H1 (cell line): ENCODE data around the gene PMEPA1. TPM values are rescaled to one million over a fixed set of nuclear protein-coding genes. Genes with fewer than 3 reads are reported as not detected.

Experiments
- CTCF ChIA-PET: fragments of 300-600 bp; sonication (Branson Sonifier 250); formaldehyde crosslinking; loops from one replicate; lab custom pipeline; 2021; ENCODE audit not compliant: partially characterized antibody; lab: Charles Lee
- POLR2A ChIA-PET: fragments of 300-600 bp; sonication (Branson Sonifier 250); formaldehyde crosslinking; loops from one replicate; lab custom pipeline; 2021; ENCODE audit warnings: inconsistent platforms; ENCODE audit not compliant: partially characterized antibody; lab: Charles Lee
- DNase-seq, 2 experiments: peaks; one replicate each; pipeline versions ENCODE4 v3.0.0 to v3.0.0-alpha.2; 2010 to 2022; ENCODE audit warnings: low spot score in 2 of 2, low read depth in 1 of 2, mixed read lengths in 1 of 2
- FAIRE-seq: peaks from 2 replicates; lab custom pipeline; 2011; peaks lifted over from hg19 to GRCh38; lab: Jason Lieb, UNC
- H2AFZ ChIP-seq: 2 replicates; pipeline ENCODE4 v1.8.1; 2012; ENCODE audit warnings: low read length, inconsistent platforms
- H2AK5ac ChIP-seq: 2 replicates; pipeline ENCODE4 v1.6.1; 2013; ENCODE audit warnings: low read depth, low read length
- H2BK120ac ChIP-seq: replicated peaks from 2 replicates; pipeline ENCODE3; 2013; ENCODE audit warnings: low read depth, low read length, inconsistent platforms
- H2BK12ac ChIP-seq: 2 replicates; pipeline ENCODE4 v1.6.1; 2013; ENCODE audit warnings: low read depth, low read length
- H2BK15ac ChIP-seq: 2 replicates; pipeline ENCODE4 v1.6.1; 2013; ENCODE audit warnings: low read length
- H2BK20ac ChIP-seq: 2 replicates; pipeline ENCODE4 v1.6.1; 2013; ENCODE audit warnings: low read length
- H2BK5ac ChIP-seq: 2 replicates; pipeline ENCODE4 v1.6.1; 2013; ENCODE audit warnings: low read depth, low read length
- H3K14ac ChIP-seq: 2 replicates; pipeline ENCODE4 v1.6.1; 2013; ENCODE audit warnings: inconsistent platforms; ENCODE audit not compliant: insufficient read length
- H3K18ac ChIP-seq: 2 replicates; pipeline ENCODE4 v1.6.1; 2013; ENCODE audit warnings: low read length; ENCODE audit errors: extremely low read depth
- H3K23ac ChIP-seq: 2 replicates; pipeline ENCODE4 v1.6.1; 2013; ENCODE audit warnings: inconsistent platforms; ENCODE audit not compliant: insufficient read length
- H3K23me2 ChIP-seq: 2 replicates; pipeline ENCODE4 v1.6.1; 2013; ENCODE audit warnings: low read depth, low read length
- H3K27ac ChIP-seq: 2 replicates; pipeline ENCODE4 v1.6.1; 2011; ENCODE audit warnings: low read depth, low read length, inconsistent platforms
- H3K27me3 ChIP-seq, 4 experiments: replicated peaks in 1 of 4; 1 replicate in 1 of 4; 2 replicates in 3 of 4; pipeline versions ENCODE4 v1.6.1 to v1.8.1; 2011 to 2013; ENCODE audit warnings: low read length in 3 of 4, mild to moderate bottlenecking in 3 of 4, inconsistent platforms in 2 of 4, mixed read lengths in 2 of 4, moderate library complexity in 1 of 4; ENCODE audit not compliant: control insufficient read depth in 3 of 4, insufficient read depth in 3 of 4; ENCODE audit errors: extremely low read depth in 1 of 4
- H3K36me3 ChIP-seq, 4 experiments: 2 replicates each; pipeline versions ENCODE4 v1.6.1 to v1.8.1; 2011 to 2013; ENCODE audit warnings: mild to moderate bottlenecking in 4 of 4, low read length in 3 of 4, moderate library complexity in 2 of 4, control low read depth in 1 of 4, inconsistent platforms in 1 of 4; ENCODE audit not compliant: insufficient read depth in 4 of 4, control insufficient read depth in 2 of 4
- H3K4ac ChIP-seq: replicated peaks from 2 replicates; pipeline ENCODE3; 2013; ENCODE audit warnings: low read length, low read depth, mixed read lengths, inconsistent platforms; ENCODE audit not compliant: insufficient read length
- H3K4me1 ChIP-seq, 4 experiments: replicated peaks in 1 of 4; 1 replicate in 1 of 4; 2 replicates in 3 of 4; pipeline versions ENCODE4 v1.6.1 to v1.8.1; 2011 to 2013; ENCODE audit warnings: low read length in 3 of 4, inconsistent platforms in 2 of 4, mixed read lengths in 1 of 4; ENCODE audit not compliant: insufficient read depth in 4 of 4, control insufficient read depth in 3 of 4
- H3K4me2 ChIP-seq, 2 experiments: 2 replicates each; pipeline versions ENCODE4 v1.6.1 to v1.8.1; 2011 to 2013; ENCODE audit warnings: low read depth in 2 of 2, low read length in 2 of 2, control low read depth in 1 of 2, inconsistent platforms in 1 of 2, mild to moderate bottlenecking in 1 of 2; ENCODE audit not compliant: insufficient read depth in 1 of 2
- H3K4me3 ChIP-seq, 4 experiments: fragments of 200-600, 300-600 bp in 1 of 4; sonication (generic), shearing (Covaris generic), sonication (Bioruptor Twin) in 1 of 4; 2 replicates each; pipeline versions ENCODE4 v1.5.1 to v1.8.1; 2011 to 2016; ENCODE audit warnings: low read length in 4 of 4, low read depth in 3 of 4, control low read depth in 2 of 4, inconsistent platforms in 2 of 4, mild to moderate bottlenecking in 2 of 4, mixed read lengths in 1 of 4, moderate library complexity in 1 of 4; ENCODE audit not compliant: insufficient read depth in 2 of 4; ENCODE audit errors: extremely low read depth in 1 of 4
- H3K56ac ChIP-seq: replicated peaks from 2 replicates; pipeline ENCODE3; 2013; ENCODE audit warnings: low read depth, mild to moderate bottlenecking, mixed read lengths, low read length, inconsistent platforms; ENCODE audit not compliant: insufficient read length
- H3K79me1 ChIP-seq: 2 replicates; pipeline ENCODE4 v1.6.1; 2013; ENCODE audit warnings: low read depth, low read length, control low read depth
- H3K79me2 ChIP-seq, 2 experiments: 2 replicates each; pipeline versions ENCODE4 v1.6.1 to v1.8.1; 2012 to 2013; ENCODE audit warnings: low read length in 2 of 2, mild to moderate bottlenecking in 2 of 2, inconsistent platforms in 1 of 2; ENCODE audit not compliant: insufficient read depth in 2 of 2, control insufficient read depth in 1 of 2
- H3K9ac ChIP-seq, 4 experiments: replicated peaks in 1 of 4; 1 replicate in 1 of 4; 2 replicates in 3 of 4; pipeline versions ENCODE4 v1.6.1 to v1.8.1; 2011 to 2013; ENCODE audit warnings: low read depth in 3 of 4, low read length in 3 of 4, control low read depth in 2 of 4, mild to moderate bottlenecking in 2 of 4, moderate library complexity in 2 of 4, inconsistent platforms in 1 of 4; ENCODE audit errors: extremely low read depth in 1 of 4
- H3K9me3 ChIP-seq, 2 experiments: 2 replicates each; pipeline versions ENCODE4 v1.6.1 to v1.8.1; 2012 to 2013; ENCODE audit warnings: mild to moderate bottlenecking in 2 of 2, moderate library complexity in 2 of 2, control low read depth in 1 of 2, inconsistent platforms in 1 of 2, low read depth in 1 of 2, low read length in 1 of 2, mixed read lengths in 1 of 2; ENCODE audit not compliant: insufficient read depth in 2 of 2
- H4K20me1 ChIP-seq, 2 experiments: replicated peaks in 1 of 2; 2 replicates each; pipeline versions ENCODE3 to v1.8.1; 2011 to 2013; ENCODE audit warnings: inconsistent platforms in 2 of 2, low read length in 2 of 2, mild to moderate bottlenecking in 1 of 2; ENCODE audit not compliant: insufficient read depth in 2 of 2, control insufficient read depth in 1 of 2
- H4K5ac ChIP-seq: 2 replicates; pipeline ENCODE4 v1.6.1; 2013; ENCODE audit warnings: low read length, low read depth, mixed read lengths, inconsistent platforms; ENCODE audit not compliant: insufficient read length
- H4K8ac ChIP-seq: 2 replicates; pipeline ENCODE4 v1.8.0; 2013; ENCODE audit warnings: mild to moderate bottlenecking, moderate library complexity, low read length, inconsistent platforms; ENCODE audit not compliant: insufficient read depth; ENCODE audit errors: extremely low read depth
- H4K91ac ChIP-seq: replicated peaks from 2 replicates; pipeline ENCODE3; 2013; ENCODE audit warnings: low read length, mixed read lengths, inconsistent platforms; ENCODE audit not compliant: insufficient read length
- CTBP2 ChIP-seq: IDR thresholded peaks from 2 replicates; pipeline ENCODE4 v1.7.0; 2011; ENCODE audit warnings: borderline replicate concordance, mild to moderate bottlenecking, moderate library complexity, mixed read lengths, low read length; ENCODE audit not compliant: insufficient read depth, insufficient read length
- GTF2F1 ChIP-seq: IDR thresholded peaks from 2 replicates; pipeline ENCODE4 v1.6.1; 2012; ENCODE audit warnings: low read depth, low read length, improper control_type of control experiment, borderline replicate concordance
- JUND ChIP-seq: IDR thresholded peaks from 2 replicates; pipeline ENCODE4 v1.6.1; 2011; ENCODE audit warnings: mild to moderate bottlenecking, improper control_type of control experiment, low read length
- NANOG ChIP-seq: IDR thresholded peaks from 2 replicates; pipeline ENCODE4 v1.6.1; 2011; ENCODE audit warnings: low read length, low read depth, mild to moderate bottlenecking, inconsistent platforms; ENCODE audit not compliant: insufficient read depth, poor library complexity, severe bottlenecking
- POLR2A ChIP-seq, 2 experiments: IDR thresholded peaks; 1 replicate in 1 of 2; 2 replicates in 1 of 2; pipeline ENCODE4 v1.6.1; 2011; ENCODE audit warnings: low read depth in 2 of 2, low read length in 2 of 2, mild to moderate bottlenecking in 2 of 2; ENCODE audit errors: control extremely low read depth in 1 of 2
- SIN3A ChIP-seq, 2 experiments: IDR thresholded peaks in 1 of 2; conservative IDR thresholded peaks in 1 of 2; 2 replicates each; pipeline ENCODE4 v1.6.1; 2011 to 2012; ENCODE audit warnings: low read length in 2 of 2, improper control_type of control experiment in 1 of 2, low read depth in 1 of 2, mild to moderate bottlenecking in 1 of 2
- TAF7 ChIP-seq: optimal IDR thresholded peaks from 2 replicates; pipeline ENCODE3; 2011; ENCODE audit warnings: low read depth, mild to moderate bottlenecking, inconsistent platforms, low read length, moderate library complexity, borderline replicate concordance
- TBP ChIP-seq: IDR thresholded peaks from 2 replicates; pipeline ENCODE4 v1.6.1; 2011; ENCODE audit warnings: low read depth, low read length, improper control_type of control experiment
- ZNF274 ChIP-seq: IDR thresholded peaks from 2 replicates; pipeline ENCODE4 v1.7.0; 2012; ENCODE audit warnings: low read length, borderline replicate concordance; ENCODE audit errors: extremely low read depth
- WGBS, 2 experiments: shearing (Covaris generic) in 1 of 2; methylation state at CpG; one replicate each; pipeline versions ENCODE4 v1.1.6 to v1.1.7; 2013 to 2015; ENCODE audit warnings: low lambda C conversion rate in 2 of 2, mixed read lengths in 2 of 2, inconsistent platforms in 1 of 2, low coverage in 1 of 2, missing lambda C conversion rate in 1 of 2; ENCODE audit not compliant: insufficient replicate concordance in 2 of 2, insufficient coverage in 1 of 2, insufficient read length in 1 of 2; ENCODE audit errors: extremely low coverage in 1 of 2, missing lambda C conversion rate in 1 of 2; 5-methylcytosine and 5-hydroxymethylcytosine counted together
- polyA plus RNA-seq, 7 experiments: library from polyadenylated mRNA; depleted of rRNA in 3 of 7; stranded (reverse) in 5 of 7; unstranded in 2 of 7; fragments of >200 nt in 5 of 7; fragments of 200-250 nt in 2 of 7; gene quantifications; 1 replicate in 5 of 7; 2 replicates in 1 of 7; 4 replicates in 1 of 7; pipeline versions ENCODE4 v1.2.1 to v1.2.3, GENCODE V29; 2011 to 2013; ENCODE audit warnings: missing spikeins in 2 of 7, mixed read lengths in 2 of 7
- total RNA-seq: library from RNA; stranded (reverse); fragmentation: NEBNext Ultra II Directional; extraction: Animal tissue kit (Norgen Biotek cat#: 25700); gene quantifications from 2 replicates; pipeline ENCODE4 v1.2.1, GENCODE V29; 2021
- TF ChIP-seq, protein P1 (sequence below), 3 experiments: IDR thresholded peaks; 1 replicate in 2 of 3; 2 replicates in 1 of 3; pipeline versions ENCODE4 v1.5.1 to v1.6.1; 2011; ENCODE audit warnings: low read length in 3 of 3, mild to moderate bottlenecking in 3 of 3, inconsistent platforms in 2 of 3, low read depth in 1 of 3, moderate library complexity in 1 of 3; ENCODE audit not compliant: insufficient read depth in 1 of 3; ENCODE audit errors: control extremely low read depth in 1 of 3

Gene PMEPA1
- total and polyA plus RNA-seq, 2 of the 8 experiments (the other 6 are each of a cell fraction or from before 2014, with no cell fraction given): 12.7 to 20.5 TPM

DNA sequence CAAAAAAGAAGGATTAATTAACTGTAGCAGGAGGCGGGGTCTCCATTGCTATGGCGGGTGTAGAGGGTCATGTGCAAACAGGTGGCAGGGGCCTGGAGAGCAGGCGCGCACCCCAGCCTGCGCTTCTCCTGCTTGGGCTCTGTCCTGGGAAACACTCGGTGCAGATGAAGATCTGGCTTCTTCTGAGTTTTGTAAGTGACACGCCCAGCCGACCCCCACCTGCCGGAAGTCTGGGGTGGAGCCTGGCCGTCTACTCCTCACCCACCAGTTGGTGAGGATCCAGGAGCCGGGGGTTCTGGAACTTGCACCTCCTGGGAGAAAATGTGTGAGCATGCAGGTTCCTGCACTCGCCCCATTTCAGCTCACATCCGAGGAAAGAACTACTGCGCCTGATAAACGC, 19.3 kb downstream of the PMEPA1 start:
- Histone ChIP-seq H3K9me3 (no peaks in the 10 kb centered on the region), H2AFZ (no peak overlapping the region), H3K4me3 (no peak overlapping the region), H3K27me3 (no peaks in the 10 kb centered on the region), H4K20me1 (peaks cover 22 to 33% of the 10 kb centered on the region in 2 experiments), H3K23ac (no peak overlapping the region), H2BK5ac (no peak overlapping the region), H3K23me2 (no peaks in the 10 kb centered on the region), H2BK20ac (no peak overlapping the region), H3K27ac (no peak overlapping the region), H4K8ac (no peak overlapping the region), H3K4me2 (no peak overlapping the region), H4K5ac (no peak overlapping the region), H3K18ac (no peak overlapping the region), H2BK12ac (no peak overlapping the region), H3K36me3 (no peaks in the 10 kb centered on the region; a peak in 1 of 8 replicates), H3K4me1 (peaks cover 0 to 20% (median 11%) of the 10 kb centered on the region in 4 experiments; a peak in 6 of 7 replicates), H3K14ac (no peak overlapping the region), H4K91ac (no peak overlapping the region), H3K9ac (no peak overlapping the region), H3K56ac (no peak overlapping the region), H2AK5ac (no peak overlapping the region), H3K79me1 (peaks cover 21% of the 10 kb centered on the region), H2BK120ac (no peak overlapping the region), H3K4ac (no peak overlapping the region), H2BK15ac (no peak overlapping the region), H3K79me2 (peaks cover 9 to 80% of the 10 kb centered on the region in 2 experiments; a peak in 3 of 4 replicates)
- WGBS, 2 experiments: 88% methylated on average over 15 of the region's 15 CpGs; no CpG with 5 or more reads in 1 of the 2 experiments
- DNase-seq: no peak
- ChIA-PET POLR2A (interaction anchor here (2.0 to 9.4 kb wide), 2 partner anchors 8 to 17 kb away, joined by 6 to 59 read pairs; partner anchors contain the start of gene PMEPA1), CTCF (interaction anchor here (1.2 kb wide), 1 partner anchor 37 kb away, joined by 3 read pairs; no protein-coding TSS in a partner anchor)
- FAIRE-seq: no peak
- no peak for TF ChIP-seq POLR2A (IDR thresholded peaks at IDR 0.05; ENCODE audit: control extremely low read depth in 1 of 2, low read depth in 2 of 2, low read length in 2 of 2)
- no peak for TF ChIP-seq CTBP2
- TF ChIP-seq GTF2F1: no peak
- TF ChIP-seq SIN3A (conservative IDR thresholded peaks at IDR 0.05 in 1 of 2, IDR thresholded peaks at IDR 0.05 in 1 of 2; ENCODE audit: low read depth in 1 of 2, low read length in 2 of 2): no peak
- TF ChIP-seq, protein P1, sequence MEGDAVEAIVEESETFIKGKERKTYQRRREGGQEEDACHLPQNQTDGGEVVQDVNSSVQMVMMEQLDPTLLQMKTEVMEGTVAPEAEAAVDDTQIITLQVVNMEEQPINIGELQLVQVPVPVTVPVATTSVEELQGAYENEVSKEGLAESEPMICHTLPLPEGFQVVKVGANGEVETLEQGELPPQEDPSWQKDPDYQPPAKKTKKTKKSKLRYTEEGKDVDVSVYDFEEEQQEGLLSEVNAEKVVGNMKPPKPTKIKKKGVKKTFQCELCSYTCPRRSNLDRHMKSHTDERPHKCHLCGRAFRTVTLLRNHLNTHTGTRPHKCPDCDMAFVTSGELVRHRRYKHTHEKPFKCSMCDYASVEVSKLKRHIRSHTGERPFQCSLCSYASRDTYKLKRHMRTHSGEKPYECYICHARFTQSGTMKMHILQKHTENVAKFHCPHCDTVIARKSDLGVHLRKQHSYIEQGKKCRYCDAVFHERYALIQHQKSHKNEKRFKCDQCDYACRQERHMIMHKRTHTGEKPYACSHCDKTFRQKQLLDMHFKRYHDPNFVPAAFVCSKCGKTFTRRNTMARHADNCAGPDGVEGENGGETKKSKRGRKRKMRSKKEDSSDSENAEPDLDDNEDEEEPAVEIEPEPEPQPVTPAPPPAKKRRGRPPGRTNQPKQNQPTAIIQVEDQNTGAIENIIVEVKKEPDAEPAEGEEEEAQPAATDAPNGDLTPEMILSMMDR (IDR thresholded peaks at IDR 0.05; ENCODE audit: control extremely low read depth in 1 of 3, insufficient read depth in 1 of 3, low read depth in 1 of 3, low read length in 3 of 3): no peak
- no peak for TF ChIP-seq TBP
- no peak for TF ChIP-seq ZNF274
- no peak for TF ChIP-seq JUND
- TF ChIP-seq TAF7: no peak
- no peak for TF ChIP-seq NANOG
